ENCODE data around the gene KCNK3.
A peak's percentile ranks its signal among the peaks of the same experiment; 100 is the strongest.

The KCNK3 gene

DNA sequence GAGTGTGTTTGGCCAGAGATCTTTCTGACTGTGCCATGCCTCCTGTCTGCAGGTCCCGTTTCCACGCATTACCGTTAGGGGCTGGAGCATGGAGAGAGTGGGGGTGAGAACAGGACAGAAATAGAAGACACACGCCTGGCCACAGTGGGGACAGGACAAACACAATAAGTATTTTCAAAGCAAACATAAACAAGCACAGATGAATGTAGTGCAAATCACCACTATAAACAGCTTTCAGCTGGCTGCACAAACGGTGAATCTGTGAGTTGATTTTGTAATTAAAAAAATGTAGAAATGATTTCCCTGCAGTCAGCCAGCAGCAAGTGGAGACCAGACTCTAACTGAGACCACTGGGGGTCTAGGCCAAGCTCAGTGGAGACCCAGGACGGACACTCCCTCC lies 6.8 kb downstream of the KCNK3 start:
- TF ChIP-seq, protein P1, sequence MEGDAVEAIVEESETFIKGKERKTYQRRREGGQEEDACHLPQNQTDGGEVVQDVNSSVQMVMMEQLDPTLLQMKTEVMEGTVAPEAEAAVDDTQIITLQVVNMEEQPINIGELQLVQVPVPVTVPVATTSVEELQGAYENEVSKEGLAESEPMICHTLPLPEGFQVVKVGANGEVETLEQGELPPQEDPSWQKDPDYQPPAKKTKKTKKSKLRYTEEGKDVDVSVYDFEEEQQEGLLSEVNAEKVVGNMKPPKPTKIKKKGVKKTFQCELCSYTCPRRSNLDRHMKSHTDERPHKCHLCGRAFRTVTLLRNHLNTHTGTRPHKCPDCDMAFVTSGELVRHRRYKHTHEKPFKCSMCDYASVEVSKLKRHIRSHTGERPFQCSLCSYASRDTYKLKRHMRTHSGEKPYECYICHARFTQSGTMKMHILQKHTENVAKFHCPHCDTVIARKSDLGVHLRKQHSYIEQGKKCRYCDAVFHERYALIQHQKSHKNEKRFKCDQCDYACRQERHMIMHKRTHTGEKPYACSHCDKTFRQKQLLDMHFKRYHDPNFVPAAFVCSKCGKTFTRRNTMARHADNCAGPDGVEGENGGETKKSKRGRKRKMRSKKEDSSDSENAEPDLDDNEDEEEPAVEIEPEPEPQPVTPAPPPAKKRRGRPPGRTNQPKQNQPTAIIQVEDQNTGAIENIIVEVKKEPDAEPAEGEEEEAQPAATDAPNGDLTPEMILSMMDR (IDR thresholded peaks at IDR 0.05; ENCODE audit: low read depth, low read length): no peak
- Histone ChIP-seq H3K36me3 (peaks cover 30% of the 10 kb centered on the region), H3K4me3 (ENCODE audit: low read depth, low read length) (no peak overlapping the region)

GRCh38 chr2:26700078-26700477 lies 7.6 kb downstream of the KCNK3 start:
- Histone ChIP-seq H3K4me3 (ENCODE audit: low read depth, low read length) (no peak overlapping the region), H3K36me3 (peaks cover 32% of the 10 kb centered on the region), H3K9me3 (no peaks in the 10 kb centered on the region), H3K27me3 (no peaks in the 10 kb centered on the region), H3K4me1 (peaks cover 29% of the 10 kb centered on the region)
- TF ChIP-seq, protein P1 (IDR thresholded peaks at IDR 0.05; ENCODE audit: low read depth, low read length): no peak
- DNase-seq: no peak

More for the DNA sequence above, 6.8 kb downstream of the KCNK3 start:
- H3K9me3 ChIP-seq: no peaks in the 10 kb centered on the region
- H3K27me3 ChIP-seq: no peaks in the 10 kb centered on the region
- H3K4me1 ChIP-seq: peaks cover 30% of the 10 kb centered on the region
- DNase-seq: no peak

DNA sequence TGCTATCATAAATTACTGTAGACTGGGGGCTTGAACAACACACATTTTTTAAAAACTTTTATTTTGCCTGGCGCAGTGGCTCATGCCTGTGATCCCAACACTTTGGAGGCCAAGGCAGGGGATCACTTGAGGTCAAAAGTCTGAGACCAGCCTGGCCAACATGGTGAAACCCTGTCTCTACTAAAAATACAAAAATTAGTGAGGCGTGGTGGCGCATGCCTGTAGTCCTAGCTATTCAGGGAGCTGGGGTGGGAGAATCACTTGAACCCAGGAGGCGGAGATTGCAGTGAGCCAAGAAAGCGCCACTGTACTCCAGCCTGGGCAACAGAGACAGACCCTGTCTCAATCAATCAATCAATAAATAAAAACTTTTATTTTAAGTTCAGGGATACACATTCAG lies 9.1 kb downstream of the KCNK3 start:
- H3K27me3 ChIP-seq: no peaks in the 10 kb centered on the region
- H3K9me3 ChIP-seq: no peaks in the 10 kb centered on the region
- peaks cover 29% of the 10 kb centered on the region for H3K4me1 ChIP-seq
- H3K36me3 ChIP-seq: peaks cover 32% of the 10 kb centered on the region
- no peak overlapping the region for H3K4me3 ChIP-seq (ENCODE audit: low read depth, low read length)
- no peak for DNase-seq
- TF ChIP-seq, protein P1 (IDR thresholded peaks at IDR 0.05; ENCODE audit: low read depth, low read length): no peak

- DNase-seq: peak; percentile 76
- H3K27me3 ChIP-seq: no peaks in the 10 kb centered on the region
- H3K4me1 ChIP-seq: peaks cover 29% of the 10 kb centered on the region
- TF ChIP-seq, protein P1 (IDR thresholded peaks at IDR 0.05; ENCODE audit: low read depth, low read length): no peak
- H3K36me3 ChIP-seq: peaks cover 30% of the 10 kb centered on the region
- no peaks in the 10 kb centered on the region for H3K9me3 ChIP-seq
- no peak overlapping the region for H3K4me3 ChIP-seq (ENCODE audit: low read depth, low read length)
These were observed 9.5 kb downstream of the KCNK3 start for GRCh38 chr2:26702025-26702424.

DNA sequence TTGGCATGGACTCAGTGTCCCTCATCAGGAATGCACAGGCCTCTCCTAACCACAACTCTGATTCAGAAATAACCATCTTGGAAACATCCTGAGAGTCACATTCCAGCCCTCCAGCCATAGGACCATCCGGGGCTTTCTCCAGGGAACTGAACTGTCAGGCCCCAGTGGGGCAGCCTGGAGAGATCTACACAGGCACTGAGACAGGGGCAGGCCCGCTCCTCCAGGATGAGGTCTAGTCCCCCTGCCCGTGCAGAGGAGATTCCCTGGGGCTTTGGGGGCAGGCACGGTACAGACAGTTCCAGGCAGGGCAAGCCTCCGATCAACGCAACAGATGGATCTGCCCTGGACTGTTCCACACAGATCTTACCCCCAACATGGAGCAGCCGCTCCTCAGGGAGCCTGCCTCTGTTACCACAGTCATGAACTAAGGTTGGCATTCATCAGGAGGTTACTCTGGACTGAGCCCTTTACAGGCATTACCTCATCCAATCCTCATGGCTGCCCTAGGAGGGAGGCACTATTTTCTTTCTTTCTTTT lies 12.0 kb downstream of the KCNK3 start:
- H3K4me1 ChIP-seq: peaks cover 37% of the 10 kb centered on the region

GRCh38 chr2:26705126-26705525 lies 12.6 kb downstream of the KCNK3 start:
- Histone ChIP-seq H3K9me3 (no peaks in the 10 kb centered on the region), H3K4me1 (peaks cover 39% of the 10 kb centered on the region), H3K36me3 (peaks cover 11% of the 10 kb centered on the region), H3K27me3 (no peaks in the 10 kb centered on the region), H3K4me3 (ENCODE audit: low read depth, low read length) (no peak overlapping the region)
- TF ChIP-seq, protein P1 (IDR thresholded peaks at IDR 0.05; ENCODE audit: low read depth, low read length): no peak
- no peak for DNase-seq

More for the DNA sequence above, 12.0 kb downstream of the KCNK3 start:
- Histone ChIP-seq H3K9me3 (no peaks in the 10 kb centered on the region), H3K36me3 (peaks cover 17% of the 10 kb centered on the region), H3K27me3 (no peaks in the 10 kb centered on the region), H3K4me3 (ENCODE audit: low read depth, low read length) (no peak overlapping the region)
- TF ChIP-seq, protein P1 (IDR thresholded peaks at IDR 0.05; ENCODE audit: low read depth, low read length): no peak
- no peak for DNase-seq
